Kidney tubule cell (primary cell): ENCODE measurements around the gene SLC6A13.
"Not testable (repeated sequence)": the region's sequence is repeated elsewhere in the genome, so short reads cannot be mapped to it uniquely, and the experiment has no call there.

Experiments
- DNase-seq: peaks from one replicate; pipeline ENCODE4 v3.0.0-alpha.2; 2018; ENCODE audit warnings: low spot score

Gene SLC6A13

DNA sequence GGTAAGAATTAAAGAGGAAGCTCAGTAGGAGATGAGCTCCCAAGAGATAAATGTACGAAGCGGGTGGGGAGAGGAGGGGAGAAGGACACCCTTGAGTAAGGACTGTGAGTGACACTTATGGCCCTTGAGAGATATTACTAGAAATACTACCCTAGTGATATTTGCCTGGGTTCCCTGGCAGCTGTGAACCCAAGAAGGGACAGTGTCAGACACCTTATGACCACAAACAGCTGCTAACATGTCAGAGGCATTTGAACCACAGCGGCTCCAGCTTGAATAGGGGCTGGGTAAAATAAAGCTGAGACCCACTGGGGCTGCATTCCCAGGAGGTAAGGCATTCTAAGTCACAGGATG, 29.0 kb downstream of the SLC6A13 start:
- DNase-seq: no peak

DNA sequence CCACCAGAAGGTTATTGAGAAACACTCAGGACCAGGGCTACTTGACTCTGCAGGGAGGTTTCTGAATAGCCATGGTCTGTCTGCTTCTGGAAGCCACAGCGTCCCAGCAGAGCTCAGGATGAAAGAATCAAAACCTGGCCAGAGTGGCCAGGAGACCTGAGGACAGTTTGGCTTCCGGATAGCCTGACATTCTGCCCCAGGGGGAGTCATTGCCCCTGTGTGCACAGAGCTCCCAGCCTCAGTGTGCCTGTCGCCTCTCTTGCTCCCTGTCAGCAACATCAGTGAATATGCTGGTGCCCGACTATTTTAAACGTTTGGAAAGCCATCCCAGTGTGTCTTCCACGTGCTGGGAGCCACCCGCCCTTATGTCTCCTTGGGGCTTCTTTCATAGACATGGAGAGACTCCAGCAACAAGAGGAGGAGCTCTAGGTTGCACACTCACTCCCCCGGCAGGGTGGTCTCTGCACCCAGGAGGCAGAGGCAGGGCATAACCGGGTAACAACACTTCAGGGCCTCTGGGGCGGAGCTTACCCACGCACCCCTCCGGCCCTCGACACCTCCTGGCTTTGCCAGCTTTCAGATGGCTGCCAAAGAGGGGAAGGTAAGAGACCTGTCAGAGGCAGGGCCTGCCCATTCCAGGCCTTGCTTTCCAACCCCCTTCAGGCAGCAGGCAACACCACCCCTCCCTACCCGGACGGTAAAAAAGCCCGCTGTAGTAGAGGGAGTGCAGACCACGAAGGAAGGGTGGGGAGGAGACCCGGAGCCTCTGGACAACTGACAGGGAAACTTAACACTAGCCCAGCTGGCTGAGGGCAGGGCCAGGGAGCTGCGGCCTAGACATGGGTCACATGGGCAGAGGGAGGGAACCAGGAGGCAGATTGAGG, 29.7 kb downstream of the SLC6A13 start:
- no peak for DNase-seq

DNA sequence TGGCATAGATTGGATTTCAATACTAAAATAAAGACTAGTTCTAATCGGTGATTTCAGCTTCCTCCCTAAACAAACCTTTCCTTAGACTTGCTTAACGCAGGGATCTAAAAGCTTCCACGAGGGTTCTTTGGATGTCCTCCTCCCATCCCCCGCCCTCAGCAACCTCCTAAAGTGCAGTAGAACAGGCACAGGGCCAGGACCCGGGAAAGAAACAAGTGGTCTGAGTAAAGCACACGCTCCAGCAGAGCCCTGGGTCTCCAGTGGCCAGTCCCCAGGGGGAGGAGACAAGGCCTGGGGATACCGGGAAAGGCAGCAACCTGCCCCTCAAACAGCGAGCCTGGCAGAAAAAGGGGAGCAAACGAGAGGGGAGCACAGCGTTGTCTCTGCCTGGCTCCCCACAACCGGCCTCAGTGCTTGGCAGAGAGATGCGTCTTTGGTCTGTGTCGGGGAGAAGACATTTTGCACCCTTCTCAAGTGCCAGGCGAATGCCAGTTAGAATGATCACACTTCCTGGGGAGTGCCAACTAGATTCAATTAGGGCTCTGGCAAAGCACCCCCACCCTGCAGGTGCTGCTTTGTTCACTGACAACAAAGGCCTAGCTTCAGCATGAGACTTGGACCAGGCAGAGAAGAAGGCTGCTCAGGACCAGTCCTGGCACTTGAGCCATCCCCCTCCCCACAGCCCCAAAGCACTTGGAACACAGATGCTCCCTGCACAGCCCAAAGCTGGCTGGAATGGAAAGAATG, 31.5 kb downstream of the SLC6A13 start:
- DNase-seq: no peak

GRCh38 chr12:229441-230191, 33.0 kb downstream of the SLC6A13 start:
- no peak for DNase-seq

GRCh38 chr12:228846-229200, 33.8 kb downstream of the SLC6A13 start:
- DNase-seq: no peak

GRCh38 chr12:227923-228845, 34.5 kb downstream of the SLC6A13 start:
- DNase-seq: no peak

DNA sequence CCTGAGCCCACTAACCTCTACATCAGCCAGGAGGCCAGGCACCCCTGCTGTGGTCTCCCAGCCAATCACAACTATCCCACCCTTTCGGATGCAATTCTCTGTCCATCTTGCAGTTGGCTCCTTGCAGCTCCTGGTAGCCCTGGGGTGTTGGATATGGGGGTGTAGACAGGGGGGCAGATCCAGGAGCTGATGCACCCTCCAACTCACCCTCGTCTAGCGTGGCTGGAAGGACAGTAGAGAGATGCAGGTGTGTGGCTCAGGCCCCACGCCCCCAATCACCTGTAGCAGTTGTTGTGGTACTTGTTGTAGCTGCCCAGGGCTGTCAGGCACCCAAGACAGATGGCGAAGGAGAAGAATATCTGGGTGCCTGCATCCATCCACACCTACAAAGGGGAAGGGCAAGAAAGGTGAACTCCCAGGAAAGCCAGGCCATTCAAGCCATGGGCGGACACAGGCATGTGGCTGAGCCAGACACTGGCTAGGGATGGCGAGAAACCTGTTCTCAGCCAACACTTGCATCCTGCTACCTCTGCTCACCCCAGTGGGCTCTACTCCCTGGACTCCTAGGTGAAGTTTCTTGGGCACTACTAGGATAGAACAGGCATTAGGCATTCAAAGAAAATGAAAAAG, 35.2 kb downstream of the SLC6A13 start:
- DNase-seq: no peak

DNA sequence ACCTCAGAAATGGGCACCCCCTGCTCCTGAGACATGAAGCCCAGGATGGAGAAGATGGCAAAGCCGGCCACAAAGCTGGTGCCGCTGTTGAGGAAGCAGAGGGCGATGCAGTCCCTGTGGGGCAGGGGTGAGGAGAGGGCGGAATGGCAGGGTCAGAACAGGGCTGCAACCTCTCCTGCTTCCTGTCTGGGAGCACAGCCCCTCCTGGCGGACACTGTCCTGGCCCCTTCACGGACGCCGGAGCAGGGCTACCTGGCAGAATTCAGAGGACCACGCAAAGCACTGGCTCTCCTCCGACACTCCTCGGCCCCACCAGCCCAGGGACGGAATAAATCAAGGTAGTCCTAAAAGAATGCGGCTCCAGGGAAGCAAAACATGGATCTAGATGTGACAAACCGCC, 36.2 kb downstream of the SLC6A13 start:
- DNase-seq: no peak

- DNase-seq: no peak
These were observed 37.6 kb downstream of the SLC6A13 start for GRCh38 chr12:225012-225411.

DNA sequence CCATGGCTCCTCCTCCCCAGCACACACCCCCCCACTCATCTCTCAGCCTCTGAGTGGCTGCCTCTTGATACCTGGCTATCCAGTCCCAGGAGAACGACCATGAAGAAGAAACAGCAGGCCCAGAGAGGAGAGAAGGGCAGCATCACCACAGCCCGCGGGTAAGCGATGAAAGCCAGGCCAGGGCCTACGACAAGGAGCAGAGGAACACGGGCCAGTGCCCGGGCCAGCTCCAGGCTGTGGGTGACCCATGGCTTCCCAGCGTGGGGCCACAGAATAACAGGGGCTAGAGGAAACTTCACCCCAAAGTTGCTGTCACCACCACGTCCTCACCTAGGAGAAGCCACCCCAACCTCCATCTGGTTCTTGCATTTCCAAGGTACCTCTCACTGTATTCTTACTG, 38.3 kb downstream of the SLC6A13 start:
- DNase-seq: no peak

DNA sequence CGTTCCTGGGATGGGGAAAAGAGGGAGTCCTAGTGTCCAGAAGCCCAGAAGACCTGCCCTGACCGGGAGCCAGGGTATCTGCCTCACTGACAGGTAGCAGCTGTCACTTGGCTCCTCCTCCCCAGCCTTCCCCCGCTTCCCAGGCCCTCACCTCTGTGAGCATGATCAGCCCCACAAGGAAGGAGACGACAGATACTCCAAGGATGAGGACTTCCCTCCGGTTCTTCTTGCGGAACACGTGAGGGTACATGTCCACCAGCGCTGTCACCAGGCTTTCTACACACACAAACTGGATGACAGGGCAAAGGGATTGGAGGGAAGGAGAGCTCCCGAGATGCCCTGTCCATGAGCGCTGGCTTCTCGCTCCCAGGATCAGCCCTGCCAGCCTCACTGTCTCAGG, 38.8 kb downstream of the SLC6A13 start:
- no peak for DNase-seq

GRCh38 chr12:221736-222135, 40.9 kb downstream of the SLC6A13 start:
- DNase-seq: no peak

DNA sequence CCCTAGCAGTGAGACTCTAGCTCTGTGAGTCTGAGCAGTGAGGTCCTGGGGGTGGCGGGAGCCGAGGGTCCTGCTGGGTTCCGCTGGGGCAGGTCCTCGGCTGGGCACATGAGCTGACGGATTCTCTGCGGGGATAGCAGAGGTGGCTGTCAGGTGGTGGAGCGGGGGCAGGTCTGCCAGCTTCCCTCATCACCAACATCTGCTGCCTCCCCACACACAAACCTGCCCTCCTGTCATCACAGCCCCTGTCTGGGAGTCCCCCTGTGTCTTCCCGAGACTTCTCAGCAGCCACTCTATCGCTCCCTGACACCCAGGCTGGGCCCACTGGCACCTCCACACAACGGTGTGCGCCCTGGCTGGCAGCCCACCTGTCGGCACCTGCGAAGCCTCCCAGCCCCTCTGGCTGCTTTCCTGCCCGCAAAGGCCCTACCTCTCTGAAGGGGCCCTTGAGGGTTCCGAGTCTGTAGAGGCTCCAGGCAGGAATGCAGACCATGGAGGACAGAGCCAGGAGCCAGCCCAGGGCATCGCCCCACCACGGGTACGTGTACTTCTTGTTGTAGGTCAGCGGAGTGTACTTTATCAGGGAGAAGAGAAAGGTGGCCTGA, 41.6 kb downstream of the SLC6A13 start:
- DNase-seq: no peak

- DNase-seq: no peak
These were observed 42.1 kb downstream of the SLC6A13 start for GRCh38 chr12:220491-220890.

- peak; percentile 85 for DNase-seq
These were observed 42.7 kb downstream of the SLC6A13 start for GRCh38 chr12:219891-220352.

- DNase-seq: no peak
These were observed 43.7 kb downstream of the SLC6A13 start for GRCh38 chr12:218728-219590.

- no peak for DNase-seq
These were observed 44.4 kb downstream of the SLC6A13 start for GRCh38 chr12:218221-218620.

DNA sequence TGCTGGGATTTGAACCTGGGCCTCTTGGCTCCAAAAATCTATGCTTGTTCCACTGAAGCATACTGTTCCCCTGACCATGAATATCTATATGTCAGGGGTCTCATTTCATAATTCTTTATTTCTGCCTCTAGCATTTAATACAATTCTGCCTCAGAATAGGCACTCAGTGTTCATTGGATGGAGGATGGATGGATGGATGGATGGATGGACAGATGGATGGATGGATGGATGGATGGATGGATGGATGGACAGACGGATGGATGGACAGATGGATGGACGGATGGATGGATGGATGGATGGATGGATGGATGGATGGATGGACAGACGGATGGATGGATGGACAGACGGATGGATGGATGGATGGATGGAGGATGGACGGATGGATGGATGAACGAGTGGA, 45.6 kb downstream of the SLC6A13 start:
- not testable (repeated sequence) for DNase-seq

DNA sequence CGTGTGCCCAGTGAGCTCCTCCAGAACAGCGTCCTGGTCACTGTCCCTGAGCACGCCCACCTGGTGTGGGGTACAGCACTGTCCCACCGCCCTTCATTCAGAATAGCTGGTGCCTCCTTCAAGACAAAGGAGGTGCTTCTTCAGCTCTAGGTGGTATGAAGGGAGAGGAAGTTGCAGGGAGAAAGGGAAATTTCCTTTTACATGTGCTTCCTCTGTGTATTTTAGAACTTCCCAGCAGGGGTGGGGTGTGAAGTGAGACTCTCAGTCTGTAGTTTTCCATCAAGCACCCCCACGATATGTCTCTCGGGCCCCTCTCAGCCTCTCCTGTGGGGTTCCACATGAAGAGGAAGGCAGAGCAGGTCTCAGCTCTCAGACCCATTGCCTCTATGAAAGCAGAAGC, 47.5 kb downstream of the SLC6A13 start:
- DNase-seq: no peak
